Hematopoietic multipotent progenitor cell treated with erythropoietin and hydrocortisone succinate and interleukin-3 and kit ligand, for 8 days (in vitro differentiated cells): ENCODE results near the gene AQP1.

Experiments used
- DNase-seq: peaks from one replicate; pipeline ENCODE4 v3.0.0-alpha.2; 2015

Gene AQP1

DNA sequence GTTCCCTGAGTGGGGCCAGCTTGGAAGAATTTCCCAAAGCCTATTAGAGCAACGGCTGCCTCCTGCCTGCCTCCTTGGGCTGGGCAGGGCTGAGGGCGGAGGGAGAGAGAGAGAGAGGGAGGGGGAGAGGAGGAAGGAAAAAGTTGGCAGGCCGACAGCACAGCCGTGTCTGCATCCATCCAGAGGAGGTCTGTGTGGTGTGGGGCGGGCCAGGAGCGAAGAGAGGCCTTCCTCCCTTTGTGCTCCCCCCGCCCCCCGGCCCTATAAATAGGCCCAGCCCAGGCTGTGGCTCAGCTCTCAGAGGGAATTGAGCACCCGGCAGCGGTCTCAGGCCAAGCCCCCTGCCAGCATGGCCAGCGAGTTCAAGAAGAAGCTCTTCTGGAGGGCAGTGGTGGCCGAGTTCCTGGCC, at the start of gene AQP1:
TSS of gene AQP1 (plus strand) at position 293 of the 409 bp plus-strand sequence. CDS start at position 350, 57 bp downstream.
- peak; percentile 73 for DNase-seq

DNA sequence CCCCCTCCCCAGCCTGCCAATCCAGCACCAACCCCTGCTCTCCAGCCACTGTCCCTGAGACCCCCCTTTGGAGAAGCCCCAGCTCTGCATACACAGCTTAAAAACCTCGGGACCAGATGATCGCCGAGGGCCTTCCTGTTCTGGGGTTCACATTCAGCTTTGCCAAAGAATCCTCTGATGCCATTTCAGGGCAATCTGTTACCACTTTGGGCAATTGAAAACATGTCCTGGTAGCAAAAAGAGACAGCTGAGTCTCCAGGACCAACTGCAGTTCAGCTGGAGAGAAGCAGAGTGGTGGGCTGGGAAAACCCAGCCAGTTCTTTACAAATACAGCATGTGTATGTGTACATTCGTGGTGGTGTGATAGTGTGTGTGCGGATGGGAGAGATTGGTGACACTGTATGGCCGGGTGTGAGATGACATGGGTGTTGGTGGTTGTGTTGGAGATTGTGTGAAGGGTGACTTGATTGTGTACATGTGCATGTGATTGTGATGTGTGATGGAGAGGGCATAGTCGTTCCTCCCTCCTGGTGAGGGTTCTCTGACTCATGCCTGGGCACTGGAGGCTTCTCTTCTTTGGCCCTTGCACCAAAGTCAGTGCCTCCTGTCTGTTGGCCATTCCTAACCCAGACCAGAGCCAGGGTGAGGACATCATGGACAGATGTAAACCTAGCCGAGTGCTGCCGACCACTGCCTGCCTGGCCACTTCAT, 48.5 kb upstream of the AQP1 start:
- no peak for DNase-seq

DNA sequence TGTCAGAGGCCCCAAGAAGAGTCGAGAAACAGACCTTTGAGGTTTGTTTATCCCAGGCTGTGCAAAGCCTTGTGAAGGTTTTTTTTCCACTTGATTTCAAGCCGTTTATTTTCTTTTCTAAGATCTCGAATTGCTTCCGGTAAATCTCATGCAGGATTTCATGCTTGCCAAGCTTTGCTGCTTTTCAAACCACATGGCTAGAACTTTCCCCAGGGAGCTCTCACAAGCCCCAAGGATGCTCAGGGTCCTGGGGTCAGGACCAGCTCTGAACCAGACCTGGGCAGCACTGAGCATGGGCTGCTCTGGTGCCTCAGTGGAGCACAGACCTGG, 48.0 kb upstream of the AQP1 start:
- no peak for DNase-seq

DNA sequence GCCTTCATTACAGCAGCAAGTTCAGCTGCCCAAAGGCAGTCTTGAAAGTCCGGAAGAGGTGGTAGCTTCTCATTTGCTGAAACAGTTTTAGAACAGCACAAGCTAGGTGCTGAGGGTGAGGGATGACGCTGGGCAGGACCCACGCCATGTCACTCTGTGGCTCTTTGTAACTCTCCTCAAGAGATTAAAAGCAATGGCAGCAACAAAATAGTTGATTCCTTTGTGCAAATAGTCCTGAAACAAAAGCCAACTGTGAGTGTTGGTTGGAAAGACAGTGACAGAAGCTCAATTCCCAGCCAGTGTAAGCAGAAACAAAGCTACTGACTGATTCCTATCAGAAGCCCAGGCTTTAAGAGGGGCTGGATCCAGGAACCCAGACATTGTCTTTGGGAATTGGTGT, 47.6 kb upstream of the AQP1 start:
- DNase-seq = no peak

DNA sequence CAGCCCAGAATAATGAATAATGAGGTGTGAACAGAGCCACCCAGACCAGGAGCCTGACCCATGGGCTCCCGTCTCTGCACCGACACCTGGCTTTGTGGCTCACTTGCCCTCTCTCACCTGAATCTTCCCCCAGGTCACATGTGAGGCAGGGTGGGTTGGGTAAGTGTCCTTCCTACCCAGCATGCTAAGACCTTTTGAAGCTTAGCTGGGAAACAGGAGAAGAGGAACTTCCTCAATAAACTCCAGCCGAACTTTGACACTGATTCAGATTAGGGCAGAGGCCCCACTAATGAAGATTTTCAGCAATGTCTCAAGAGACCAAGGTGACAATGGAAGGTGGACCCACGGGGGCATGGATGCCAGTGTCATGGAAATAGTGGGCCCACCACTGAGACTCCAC, 46.6 kb upstream of the AQP1 start:
- DNase-seq = no peak

DNA sequence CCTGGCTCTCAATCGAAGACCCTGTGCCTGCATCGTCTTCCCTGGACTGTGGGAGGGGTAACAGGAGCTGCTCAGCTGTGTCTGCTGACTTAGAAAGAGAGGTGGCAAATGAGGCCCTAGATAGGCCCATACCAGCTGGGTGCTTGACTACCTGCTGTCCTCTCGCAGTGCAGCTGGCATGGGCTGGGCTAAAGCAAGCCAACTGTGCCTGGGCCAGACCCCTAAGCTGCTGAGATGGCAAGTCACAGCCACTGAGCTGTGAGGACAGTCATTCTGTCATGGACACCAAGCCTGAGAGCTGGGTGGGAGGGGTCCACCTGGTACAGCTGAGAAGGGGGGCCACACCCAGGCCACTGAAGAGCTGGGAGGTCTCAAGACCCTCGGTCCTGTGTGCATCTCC, 45.8 kb upstream of the AQP1 start:
- DNase-seq = no peak

DNA sequence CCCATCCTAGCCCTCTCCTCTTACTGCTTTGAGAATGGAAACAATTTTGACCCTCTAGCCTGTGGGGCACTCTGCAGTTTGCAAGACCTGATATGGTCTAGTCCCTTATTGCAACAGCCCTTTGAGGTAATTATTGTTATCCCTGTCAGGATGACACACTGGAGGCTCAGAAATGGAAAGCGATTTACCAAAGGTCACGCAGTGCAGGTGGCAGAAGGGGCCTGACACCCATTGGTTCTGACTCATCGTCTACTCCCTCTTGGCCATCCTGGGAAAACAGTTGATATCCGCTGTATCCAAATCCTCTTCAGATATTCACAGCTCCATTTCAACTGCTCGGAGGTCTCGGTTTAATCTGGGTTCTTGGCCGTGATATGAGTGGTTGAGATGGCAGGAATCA, 44.7 kb upstream of the AQP1 start:
- no peak for DNase-seq

DNA sequence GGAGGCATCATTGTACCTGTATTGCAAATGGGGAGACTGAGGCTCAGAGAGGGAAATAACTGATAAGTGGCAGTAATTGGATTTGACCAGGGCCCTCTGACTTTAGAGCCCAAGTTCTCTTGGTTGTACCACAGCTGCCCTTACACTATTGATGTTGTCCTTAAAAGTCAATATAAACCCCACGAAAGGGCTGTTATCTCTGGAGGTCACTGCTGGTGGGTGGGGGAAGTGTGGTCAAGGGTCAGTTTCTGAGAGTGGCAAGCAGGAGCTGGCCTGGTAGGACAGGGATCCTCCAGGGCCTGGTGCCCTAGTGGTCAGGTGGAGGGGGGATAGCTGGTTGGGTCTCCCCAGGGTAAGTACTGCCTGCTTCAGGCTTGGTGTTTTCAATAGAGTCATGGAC, 44.2 kb upstream of the AQP1 start:
- DNase-seq = no peak

DNA sequence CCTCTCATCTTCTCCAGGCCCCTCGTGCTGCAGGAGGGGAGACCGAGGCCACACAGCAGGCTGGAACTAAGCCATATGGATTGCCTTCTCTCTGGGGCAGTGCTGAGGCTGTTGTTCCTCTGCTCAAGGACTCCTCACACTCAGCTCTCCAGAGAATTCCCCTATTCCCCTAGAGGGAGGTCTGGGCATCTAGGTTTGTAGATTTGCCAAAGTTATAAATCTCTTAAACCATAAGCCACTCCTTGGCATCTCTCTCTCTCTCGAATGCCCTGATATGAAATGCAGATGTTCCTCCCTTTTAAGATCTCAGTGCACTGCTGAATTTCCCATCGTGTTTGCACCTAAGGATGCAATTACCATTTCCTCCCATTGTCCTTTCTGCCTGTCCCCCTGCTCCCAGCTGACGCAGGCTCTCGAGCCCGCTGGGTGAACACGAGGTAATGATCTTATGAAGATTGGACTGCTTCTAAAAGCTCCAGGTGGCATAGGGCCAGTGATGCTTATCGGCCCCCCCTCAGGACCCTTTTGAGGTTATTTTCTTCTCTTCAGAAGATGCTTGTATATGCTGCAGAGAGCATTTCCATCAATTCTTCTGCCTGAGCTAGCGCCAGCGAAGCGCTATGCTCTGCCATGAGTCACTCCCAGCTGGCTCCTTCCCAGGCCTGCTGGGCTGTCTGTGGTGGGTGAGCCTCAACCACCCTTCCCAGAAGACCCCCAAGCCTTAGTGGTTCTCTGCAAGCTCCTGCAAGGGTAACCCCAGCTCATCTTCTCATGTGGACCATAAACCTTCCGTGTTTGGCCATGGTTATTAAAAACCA, 41.6 kb upstream of the AQP1 start:
- DNase-seq = no peak

DNA sequence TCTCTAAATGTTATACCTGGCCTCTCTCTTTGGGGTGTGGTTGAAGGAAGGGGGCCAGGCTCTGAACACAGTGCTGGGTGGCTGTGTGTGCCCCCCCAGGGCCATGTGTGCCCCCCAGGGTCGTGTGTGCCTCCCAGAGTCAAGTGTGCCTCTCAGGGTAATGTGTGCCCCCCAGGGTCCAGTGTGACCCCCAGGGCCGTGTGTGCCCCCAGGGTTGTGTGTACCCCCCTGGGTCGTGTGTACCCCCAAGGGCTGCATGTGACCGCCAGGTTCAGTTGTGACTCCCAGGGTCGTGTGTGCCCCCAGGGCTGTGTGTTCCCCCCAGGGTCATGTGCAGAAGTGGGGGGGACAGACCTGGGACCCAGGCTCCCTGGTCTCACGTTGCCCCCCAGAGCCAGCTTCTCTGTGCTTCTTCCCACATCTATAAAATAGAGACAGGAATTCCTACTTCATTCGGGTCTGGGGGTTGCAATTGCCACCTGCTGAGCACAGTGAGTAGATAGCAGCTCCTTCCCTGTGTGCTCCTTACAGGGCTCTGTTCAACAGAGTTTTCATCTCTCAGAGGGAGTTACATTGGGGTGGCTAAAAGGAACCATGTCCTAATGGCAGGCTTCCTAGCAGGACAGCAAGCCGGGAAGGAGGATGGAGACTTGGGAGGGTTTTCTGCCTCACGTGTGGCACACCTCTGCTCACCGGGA, 40.7 kb upstream of the AQP1 start:
- DNase-seq = no peak

DNA sequence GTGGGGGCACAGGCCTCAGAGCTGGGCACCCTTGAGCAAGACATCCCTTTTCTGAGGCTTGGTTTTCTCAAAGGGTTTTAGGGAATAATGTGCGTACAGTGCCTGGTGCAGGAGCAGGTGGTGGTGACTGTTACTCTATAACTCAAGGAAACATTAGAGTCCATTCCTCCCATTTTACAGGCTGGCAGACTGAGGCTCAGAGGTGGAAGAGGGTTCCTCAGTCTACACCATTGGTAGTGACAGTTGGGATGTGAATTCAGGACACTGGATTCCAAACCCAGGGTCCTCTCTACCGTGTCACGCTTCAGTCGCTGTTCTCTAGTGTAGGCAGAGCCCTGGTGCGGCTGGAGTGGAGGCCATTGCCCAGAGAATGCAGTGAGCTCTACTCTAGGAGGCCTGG, 40.0 kb upstream of the AQP1 start:
- DNase-seq = no peak

DNA sequence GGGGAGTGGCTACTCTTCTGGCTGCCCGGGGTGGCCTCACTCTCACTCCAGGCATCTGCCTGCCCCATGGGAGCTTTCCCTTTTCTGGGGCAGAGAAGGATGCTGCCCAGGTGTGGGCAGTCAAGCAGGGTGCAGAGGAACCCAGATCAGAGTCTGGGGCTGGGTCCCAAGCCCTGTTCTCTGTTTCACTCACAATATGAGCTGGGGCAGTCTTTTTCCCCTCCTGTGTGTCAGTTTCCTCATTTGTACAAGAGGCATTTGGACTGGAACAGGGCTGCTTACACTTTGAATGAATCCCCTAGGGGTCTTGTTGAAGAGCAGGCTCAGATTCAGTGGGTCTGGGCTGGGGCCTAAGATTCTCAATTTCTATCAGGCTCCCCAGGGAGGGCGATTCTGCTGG, 38.4 kb upstream of the AQP1 start:
- no peak for DNase-seq

DNA sequence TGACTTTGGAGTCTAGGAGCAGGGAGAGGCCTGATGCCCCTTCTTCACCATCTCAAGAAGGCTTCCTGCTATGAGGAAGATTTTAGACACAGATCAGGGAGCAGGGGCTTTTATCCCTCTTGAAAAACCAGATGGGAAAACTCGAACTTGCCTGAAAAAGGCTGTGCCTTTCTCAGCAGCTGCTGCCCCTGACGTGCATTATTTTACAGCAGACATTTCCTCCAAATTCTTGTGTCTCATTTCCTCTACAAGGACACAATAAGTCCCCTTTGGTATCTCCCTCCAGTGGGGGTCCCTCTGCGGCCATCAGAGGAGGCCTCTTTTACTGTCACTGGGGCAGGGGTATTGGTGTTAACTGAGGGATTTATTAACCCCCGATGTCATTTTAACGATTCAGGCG, 38.0 kb upstream of the AQP1 start:
- no peak for DNase-seq

DNA sequence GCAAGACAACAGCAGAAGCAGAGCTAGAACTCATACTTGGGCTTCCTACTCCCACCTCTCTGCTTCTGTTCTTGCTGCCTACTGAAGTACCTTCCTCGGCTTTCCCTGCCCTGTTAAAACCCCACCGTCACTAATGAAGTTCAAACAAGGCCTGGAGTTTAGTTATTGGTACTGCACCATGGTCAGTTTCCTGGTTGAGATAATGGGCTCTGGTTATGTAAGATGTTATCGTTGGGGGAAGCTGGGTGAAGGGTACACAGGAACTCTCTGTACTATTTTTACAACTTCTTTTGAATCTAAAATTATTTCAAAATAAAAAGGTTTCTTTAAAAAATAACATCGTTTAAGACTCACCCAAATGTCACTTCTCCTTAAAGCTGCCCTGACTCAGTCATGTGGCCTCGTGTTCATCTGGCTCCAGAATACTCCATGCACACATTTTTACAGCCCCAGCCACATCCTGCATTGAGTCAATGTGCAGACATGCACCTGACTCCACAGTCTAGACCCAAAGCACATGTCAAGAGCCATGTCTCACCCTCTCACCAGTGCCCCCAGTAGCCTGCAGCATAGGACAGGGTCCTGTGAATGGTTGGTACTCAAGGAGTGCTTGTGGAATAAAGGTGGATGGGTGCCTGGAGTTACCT, 36.9 kb upstream of the AQP1 start:
- DNase-seq = no peak

DNA sequence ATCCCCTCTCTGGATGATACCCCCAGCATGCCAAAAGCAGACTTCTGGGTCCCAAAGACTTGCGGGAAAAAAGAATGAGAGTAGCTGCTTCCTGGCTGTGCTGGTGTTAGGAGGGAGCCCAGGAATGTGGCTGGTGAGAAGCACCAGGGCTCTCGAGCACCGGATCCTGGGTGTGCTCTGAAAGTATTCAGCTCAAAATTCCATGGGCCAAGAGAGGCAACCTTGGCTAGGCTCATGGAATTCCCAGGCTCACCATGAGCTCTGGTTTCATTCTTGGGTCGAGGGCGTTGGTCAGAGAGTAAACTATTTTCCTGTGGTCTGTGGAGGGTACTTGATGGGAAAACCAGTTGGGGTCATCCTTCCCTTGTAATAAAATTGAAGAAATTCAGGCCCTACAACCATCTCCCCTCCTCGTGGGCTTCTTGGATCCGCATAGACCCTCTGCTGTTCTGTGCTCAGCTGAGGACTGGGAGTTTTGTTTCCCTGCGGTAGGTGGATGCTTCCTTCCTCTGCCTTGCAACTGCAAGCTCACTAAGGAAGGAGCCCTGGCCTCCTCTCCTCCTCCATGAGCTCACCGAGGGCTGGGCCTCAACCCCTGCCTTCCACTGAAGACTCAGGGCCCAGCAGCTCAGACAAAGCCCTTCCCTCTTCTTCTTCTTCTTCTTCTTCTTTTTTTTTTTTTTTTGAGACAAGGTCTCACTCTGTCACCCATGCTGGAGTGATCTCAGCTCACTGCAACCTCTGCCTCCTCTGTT, 34.5 kb upstream of the AQP1 start:
- no peak for DNase-seq

DNA sequence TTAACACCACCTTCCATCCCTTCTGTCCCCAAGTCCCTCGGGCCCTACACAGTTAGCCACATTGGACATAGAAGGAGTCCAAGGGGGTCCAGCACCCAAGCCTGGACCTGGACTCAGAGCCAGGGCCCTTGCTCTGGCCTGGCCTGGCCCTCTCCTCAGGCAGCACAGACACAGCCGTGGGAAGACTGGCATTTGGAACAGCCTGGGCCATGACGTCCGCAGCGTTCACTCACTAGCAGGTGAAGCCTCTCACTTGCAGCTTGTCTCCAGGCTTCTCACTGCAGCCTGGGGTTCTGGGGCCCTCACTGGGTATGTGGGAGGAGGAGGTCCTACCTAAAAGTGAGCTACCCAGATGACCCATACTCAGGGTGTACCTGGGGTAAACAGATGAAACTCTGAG, 33.7 kb upstream of the AQP1 start:
- no peak for DNase-seq

DNA sequence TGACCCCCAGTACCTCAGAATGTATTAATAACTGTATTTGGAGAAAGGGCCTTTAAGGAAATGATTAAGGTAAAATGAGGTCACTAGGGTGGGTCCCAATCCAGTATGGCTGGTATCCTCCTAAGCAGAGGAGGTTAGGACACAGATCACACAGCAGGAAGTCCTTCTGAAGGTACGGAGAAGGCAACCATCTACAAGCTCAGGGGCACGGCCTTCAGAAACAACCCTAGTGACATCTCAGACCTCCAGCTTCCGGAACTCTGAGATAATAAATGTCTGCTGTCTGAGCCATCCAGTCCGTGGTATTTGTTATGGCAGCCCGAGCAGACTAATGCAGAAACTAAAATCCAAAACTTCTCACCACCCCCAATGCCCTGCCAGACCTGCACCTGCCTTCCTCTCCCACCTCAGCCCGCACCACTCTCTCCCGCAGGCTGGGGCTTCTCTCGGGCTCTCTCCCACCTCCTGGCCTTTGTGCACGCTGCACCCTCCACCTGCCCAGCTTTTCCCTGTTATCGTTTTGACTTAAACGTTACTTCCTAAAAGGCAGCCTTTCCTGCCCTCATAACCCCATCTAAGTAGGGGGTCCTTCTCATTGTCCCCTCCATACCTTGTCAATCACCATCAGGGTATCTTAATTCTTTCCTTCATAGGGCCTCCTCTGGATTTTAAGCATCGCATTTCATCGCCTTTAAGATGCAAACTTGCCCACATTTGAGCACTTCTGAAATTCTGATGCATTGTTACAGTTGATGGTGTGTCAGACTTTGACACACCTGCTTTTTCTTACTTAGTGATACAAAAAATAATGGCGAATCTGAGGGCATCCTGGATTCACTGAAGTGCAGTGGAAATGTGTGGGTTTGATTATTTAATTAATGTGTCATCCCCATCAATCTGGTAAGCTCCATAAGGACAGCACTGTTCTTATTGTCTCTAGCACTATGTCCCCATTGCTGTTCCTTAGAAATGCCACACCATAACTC, 32.2 kb upstream of the AQP1 start:
- DNase-seq = no peak

DNA sequence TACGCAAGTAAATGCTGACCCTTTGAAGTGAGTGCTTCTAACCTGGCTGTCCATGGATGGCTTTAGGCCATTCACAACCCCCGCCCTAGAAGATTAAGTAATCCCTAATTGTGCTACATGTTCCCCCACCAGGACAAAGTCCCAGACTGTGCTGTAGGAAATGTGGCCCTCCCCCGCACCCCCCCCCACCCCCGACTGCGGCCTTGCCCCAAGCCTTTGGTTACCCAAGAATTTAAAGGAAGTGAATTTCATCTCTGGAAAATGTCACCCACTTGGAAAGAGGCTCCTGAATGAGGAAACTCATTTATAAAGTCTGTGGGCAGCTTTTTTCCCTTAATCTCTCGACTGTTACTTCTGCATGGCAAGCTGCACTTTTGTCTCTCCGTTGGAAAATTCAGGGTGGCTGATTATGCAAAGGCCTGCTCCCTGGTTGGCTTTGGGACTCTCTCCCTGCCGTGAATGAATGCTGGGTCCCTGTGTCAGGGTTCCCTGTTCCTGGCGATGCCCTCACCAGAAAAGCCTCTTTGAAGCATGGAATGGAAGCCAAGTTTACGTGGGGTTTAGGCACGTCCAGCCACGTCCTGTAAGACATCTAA, 31.4 kb upstream of the AQP1 start:
- no peak for DNase-seq

DNA sequence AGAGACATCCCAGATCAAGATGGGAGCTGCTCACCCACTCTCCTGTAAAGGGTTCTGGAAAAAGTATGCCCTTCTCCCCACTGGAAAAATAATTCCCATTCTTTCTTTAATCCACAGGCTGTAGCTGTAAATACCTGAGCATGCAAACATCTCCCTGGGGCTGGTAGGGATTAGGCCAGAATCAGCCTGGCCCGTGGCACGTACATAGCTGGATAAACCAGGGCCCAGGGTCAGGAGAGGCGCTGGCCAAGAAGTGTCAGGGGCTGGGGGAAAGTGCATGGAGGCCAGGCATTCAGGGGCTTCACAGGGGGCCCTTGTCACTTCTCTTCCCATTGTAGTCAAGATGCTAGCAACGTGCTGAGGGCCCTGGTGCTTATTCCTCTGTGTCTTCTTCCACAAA, 30.7 kb upstream of the AQP1 start:
- DNase-seq = no peak

DNA sequence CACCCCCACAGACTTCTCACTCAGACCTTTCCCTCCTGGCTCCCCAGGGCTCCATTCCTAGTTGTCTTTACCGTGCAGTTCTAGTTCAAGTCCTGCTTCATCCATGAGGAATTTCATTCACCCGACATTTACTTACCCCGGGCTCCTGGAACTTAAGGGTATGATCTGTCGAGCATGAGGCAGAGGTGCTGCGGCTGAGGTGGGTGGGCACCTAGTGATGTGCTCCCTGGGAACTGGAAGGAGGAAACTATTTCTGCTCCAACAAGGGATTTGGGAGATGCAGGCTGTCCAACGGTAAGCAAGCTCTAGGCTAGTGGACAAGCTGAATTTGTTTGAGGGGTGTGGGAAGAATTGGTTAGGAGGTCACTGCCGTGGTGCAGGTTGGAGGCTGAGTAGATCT, 30.2 kb upstream of the AQP1 start:
- DNase-seq = no peak

DNA sequence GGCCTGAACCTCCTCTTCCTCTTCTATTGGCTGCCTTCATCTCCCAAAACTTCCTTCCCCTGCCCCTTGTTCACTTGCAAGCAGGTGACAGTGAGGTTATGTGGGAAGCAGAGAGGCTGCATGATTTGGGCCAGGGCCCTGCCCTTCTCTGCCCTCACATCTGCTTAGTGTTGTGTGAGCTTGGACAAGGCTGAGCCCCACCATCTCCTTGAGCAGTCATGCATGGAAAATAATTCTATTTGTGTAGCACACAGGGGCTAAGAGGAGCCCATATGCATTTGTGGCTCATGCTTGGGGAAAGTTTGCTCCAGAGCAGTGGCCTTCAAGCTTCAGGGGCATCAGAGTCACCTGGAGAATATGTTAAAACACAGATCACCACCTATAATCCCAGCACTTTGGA, 26.8 kb upstream of the AQP1 start:
- no peak for DNase-seq
